C4-2B (cell line): ENCODE results near the gene RNF7.

Source experiments
- ZFX ChIP-seq: fragments of 450-650 bp; IDR thresholded peaks from 2 replicates; pipeline ENCODE4 v1.6.1; 2017
- TF ChIP-seq, protein P1 (sequence below): fragments of 450-650 bp; conservative IDR thresholded peaks from 2 replicates; pipeline ENCODE4 v1.5.1; 2017; ENCODE audit warnings: mild to moderate bottlenecking

DNA sequence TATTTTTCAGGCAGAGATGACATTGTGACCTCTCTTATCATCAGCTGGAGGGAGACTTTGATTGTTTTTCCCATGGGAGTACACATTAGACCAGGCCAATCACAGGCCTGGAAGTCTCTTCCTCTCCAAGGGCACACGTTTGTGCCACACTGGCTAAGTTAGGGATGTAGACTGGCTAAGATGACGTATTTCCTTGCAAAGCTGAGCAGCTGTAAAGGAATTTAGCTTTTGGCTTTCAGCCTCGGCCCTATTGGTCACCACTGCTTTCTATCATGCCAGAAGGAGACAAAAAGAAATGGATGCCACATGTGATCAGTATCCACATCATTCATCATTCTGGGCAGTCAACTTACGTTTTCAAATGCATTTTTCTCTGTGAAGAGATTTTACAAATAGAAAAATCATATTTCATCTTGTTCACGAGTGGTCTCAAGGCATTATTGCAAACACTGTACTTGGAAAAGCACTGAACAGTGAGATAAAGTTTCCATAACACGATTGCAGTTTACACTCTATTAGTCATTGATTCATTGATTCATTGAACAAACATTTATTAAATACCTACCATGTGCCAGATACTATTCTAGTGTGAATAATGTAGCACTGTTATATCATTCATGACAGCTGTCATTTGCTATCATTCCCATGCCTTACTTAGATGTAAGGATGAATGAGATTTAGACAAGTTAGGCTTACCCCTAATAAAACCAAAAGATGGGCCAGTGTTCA is 27.0 kb upstream of the RNF7 start:
- TF ChIP-seq, protein P1, sequence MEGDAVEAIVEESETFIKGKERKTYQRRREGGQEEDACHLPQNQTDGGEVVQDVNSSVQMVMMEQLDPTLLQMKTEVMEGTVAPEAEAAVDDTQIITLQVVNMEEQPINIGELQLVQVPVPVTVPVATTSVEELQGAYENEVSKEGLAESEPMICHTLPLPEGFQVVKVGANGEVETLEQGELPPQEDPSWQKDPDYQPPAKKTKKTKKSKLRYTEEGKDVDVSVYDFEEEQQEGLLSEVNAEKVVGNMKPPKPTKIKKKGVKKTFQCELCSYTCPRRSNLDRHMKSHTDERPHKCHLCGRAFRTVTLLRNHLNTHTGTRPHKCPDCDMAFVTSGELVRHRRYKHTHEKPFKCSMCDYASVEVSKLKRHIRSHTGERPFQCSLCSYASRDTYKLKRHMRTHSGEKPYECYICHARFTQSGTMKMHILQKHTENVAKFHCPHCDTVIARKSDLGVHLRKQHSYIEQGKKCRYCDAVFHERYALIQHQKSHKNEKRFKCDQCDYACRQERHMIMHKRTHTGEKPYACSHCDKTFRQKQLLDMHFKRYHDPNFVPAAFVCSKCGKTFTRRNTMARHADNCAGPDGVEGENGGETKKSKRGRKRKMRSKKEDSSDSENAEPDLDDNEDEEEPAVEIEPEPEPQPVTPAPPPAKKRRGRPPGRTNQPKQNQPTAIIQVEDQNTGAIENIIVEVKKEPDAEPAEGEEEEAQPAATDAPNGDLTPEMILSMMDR, result no peak
- TF ChIP-seq ZFX, result no peak
